Right lobe of liver (tissue), 4 donors: Measurements from ENCODE around the gene TMEM175.

Experiments
- POLR2A ChIP-seq: fragments of 450-650 bp; IDR thresholded peaks from one replicate; pipeline ENCODE4 v1.6.1; 2017; ENCODE audit warnings: antibody characterized with exemption, mild to moderate bottlenecking
- TF ChIP-seq, protein P1 (sequence below), 4 donors: fragments of 200-600 bp in 3 of 4; fragments of 450-650 bp in 1 of 4; IDR thresholded peaks; one replicate each; pipeline versions ENCODE4 v1.5.1 to v1.8.0; 2016 to 2022; ENCODE audit warnings: antibody characterized with exemption in 4 of 4, mild to moderate bottlenecking in 2 of 4
- donor health status: DM: no; HTN: no; CAD: no.
- donor health status: DM: no; HTN: no; CAD: no.
- donor health status: DM: no; HTN: yes; CAD: no.

DNA sequence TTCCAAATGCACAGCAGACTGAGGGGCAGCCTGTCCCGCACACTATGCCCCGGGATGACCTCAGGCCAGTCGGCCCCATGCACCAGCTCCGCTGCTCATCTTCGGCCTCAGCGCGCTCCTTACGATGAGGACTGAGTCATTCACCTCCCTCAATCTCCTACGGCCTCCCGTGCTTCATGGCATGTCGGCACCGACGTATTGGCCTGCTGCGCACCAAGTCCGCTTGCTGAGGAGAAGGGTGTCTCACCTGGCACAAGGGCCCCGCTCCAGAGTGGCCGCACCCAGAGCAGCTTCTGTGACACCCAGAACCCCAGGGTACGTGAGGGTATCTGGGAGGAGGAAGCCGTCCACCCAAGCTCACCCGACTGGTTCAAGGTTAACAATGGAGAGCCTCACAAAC lies 35.6 kb upstream of the TMEM175 start:
- TF ChIP-seq, protein P1, sequence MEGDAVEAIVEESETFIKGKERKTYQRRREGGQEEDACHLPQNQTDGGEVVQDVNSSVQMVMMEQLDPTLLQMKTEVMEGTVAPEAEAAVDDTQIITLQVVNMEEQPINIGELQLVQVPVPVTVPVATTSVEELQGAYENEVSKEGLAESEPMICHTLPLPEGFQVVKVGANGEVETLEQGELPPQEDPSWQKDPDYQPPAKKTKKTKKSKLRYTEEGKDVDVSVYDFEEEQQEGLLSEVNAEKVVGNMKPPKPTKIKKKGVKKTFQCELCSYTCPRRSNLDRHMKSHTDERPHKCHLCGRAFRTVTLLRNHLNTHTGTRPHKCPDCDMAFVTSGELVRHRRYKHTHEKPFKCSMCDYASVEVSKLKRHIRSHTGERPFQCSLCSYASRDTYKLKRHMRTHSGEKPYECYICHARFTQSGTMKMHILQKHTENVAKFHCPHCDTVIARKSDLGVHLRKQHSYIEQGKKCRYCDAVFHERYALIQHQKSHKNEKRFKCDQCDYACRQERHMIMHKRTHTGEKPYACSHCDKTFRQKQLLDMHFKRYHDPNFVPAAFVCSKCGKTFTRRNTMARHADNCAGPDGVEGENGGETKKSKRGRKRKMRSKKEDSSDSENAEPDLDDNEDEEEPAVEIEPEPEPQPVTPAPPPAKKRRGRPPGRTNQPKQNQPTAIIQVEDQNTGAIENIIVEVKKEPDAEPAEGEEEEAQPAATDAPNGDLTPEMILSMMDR (IDR thresholded peaks at IDR 0.05), result no peak
- no peak for TF ChIP-seq POLR2A
